Neuron (in vitro differentiated cells): Measurements from ENCODE around the gene EPHB2.

Source experiments
- H2AFZ ChIP-seq: one replicate; pipeline ENCODE4 v1.6.1; 2013; ENCODE audit warnings: low read depth, mild to moderate bottlenecking, inconsistent platforms, low read length, moderate library complexity
- H3K27me3 ChIP-seq: one replicate; pipeline ENCODE4 v1.6.1; 2013; ENCODE audit warnings: low read length; ENCODE audit not compliant: insufficient read depth
- H3K36me3 ChIP-seq: one replicate; pipeline ENCODE4 v1.6.1; 2013; ENCODE audit warnings: low read length; ENCODE audit not compliant: insufficient read depth
- H3K4me1 ChIP-seq: one replicate; pipeline ENCODE4 v1.6.1; 2013; ENCODE audit warnings: low read length; ENCODE audit not compliant: insufficient read depth
- H3K4me3 ChIP-seq: 2 replicates; pipeline ENCODE4 v1.5.1; 2013; ENCODE audit warnings: mild to moderate bottlenecking, low read length, moderate library complexity
- H3K9me3 ChIP-seq: one replicate; pipeline ENCODE4 v1.6.1; 2013; ENCODE audit warnings: low read length

Gene EPHB2

DNA sequence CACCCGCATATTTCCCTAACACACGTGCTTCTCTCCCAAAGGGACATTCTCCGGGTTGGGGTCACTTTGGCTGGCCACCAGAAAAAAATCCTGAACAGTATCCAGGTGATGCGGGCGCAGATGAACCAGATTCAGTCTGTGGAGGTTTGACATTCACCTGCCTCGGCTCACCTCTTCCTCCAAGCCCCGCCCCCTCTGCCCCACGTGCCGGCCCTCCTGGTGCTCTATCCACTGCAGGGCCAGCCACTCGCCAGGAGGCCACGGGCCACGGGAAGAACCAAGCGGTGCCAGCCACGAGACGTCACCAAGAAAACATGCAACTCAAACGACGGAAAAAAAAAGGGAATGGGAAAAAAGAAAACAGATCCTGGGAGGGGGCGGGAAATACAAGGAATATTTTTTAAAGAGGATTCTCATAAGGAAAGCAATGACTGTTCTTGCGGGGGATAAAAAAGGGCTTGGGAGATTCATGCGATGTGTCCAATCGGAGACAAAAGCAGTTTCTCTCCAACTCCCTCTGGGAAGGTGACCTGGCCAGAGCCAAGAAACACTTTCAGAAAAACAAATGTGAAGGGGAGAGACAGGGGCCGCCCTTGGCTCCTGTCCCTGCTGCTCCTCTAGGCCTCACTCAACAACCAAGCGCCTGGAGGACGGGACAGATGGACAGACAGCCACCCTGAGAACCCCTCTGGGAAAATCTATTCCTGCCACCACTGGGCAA lies 202.9 kb downstream of the EPHB2 start:
- no peak overlapping the region for H3K4me3 ChIP-seq
- peaks cover 3% of the 10 kb centered on the region for H3K4me1 ChIP-seq
- no peaks in the 10 kb centered on the region for H3K27me3 ChIP-seq

DNA sequence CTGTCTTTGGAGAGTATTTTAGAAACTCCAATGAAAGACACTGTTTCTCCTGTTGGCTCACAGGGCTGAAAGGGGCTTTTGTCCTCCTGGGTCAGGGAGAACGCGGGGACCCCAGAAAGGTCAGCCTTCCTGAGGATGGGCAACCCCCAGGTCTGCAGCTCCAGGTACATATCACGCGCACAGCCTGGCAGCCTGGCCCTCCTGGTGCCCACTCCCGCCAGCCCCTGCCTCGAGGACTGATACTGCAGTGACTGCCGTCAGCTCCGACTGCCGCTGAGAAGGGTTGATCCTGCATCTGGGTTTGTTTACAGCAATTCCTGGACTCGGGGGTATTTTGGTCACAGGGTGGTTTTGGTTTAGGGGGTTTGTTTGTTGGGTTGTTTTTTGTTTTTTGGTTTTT lies 203.5 kb downstream of the EPHB2 start:
- Histone ChIP-seq H3K4me3 (no peak overlapping the region), H3K36me3 (peaks cover 54% of the 10 kb centered on the region), H3K9me3 (no peaks in the 10 kb centered on the region), H2AFZ (no peak overlapping the region), H3K4me1 (peaks cover 3% of the 10 kb centered on the region), H3K27me3 (no peaks in the 10 kb centered on the region)

More for the DNA sequence above, 202.9 kb downstream of the EPHB2 start:
- peaks cover 59% of the 10 kb centered on the region for H3K36me3 ChIP-seq
- no peak overlapping the region for H2AFZ ChIP-seq
- no peaks in the 10 kb centered on the region for H3K9me3 ChIP-seq

DNA sequence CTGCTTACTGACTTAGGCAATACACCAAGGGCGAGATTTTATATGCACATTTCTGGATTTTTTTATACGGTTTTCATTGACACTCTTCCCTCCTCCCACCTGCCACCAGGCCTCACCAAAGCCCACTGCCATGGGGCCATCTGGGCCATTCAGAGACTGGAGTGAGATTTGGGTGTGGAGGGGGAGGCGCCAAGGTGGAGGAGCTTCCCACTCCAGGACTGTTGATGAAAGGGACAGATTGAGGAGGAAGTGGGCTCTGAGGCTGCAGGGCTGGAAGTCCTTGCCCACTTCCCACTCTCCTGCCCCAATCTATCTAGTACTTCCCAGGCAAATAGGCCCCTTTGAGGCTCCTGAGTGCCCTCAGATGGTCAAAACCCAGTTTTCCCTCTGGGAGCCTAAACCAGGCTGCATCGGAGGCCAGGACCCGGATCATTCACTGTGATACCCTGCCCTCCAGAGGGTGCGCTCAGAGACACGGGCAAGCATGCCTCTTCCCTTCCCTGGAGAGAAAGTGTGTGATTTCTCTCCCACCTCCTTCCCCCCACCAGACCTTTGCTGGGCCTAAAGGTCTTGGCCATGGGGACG lies 204.1 kb downstream of the EPHB2 start:
- H2AFZ ChIP-seq, result no peak overlapping the region
- no peaks in the 10 kb centered on the region for H3K27me3 ChIP-seq
- H3K9me3 ChIP-seq, result no peaks in the 10 kb centered on the region
- no peak overlapping the region for H3K4me3 ChIP-seq
- peaks cover 3% of the 10 kb centered on the region for H3K4me1 ChIP-seq
- H3K36me3 ChIP-seq, result peaks cover 48% of the 10 kb centered on the region

DNA sequence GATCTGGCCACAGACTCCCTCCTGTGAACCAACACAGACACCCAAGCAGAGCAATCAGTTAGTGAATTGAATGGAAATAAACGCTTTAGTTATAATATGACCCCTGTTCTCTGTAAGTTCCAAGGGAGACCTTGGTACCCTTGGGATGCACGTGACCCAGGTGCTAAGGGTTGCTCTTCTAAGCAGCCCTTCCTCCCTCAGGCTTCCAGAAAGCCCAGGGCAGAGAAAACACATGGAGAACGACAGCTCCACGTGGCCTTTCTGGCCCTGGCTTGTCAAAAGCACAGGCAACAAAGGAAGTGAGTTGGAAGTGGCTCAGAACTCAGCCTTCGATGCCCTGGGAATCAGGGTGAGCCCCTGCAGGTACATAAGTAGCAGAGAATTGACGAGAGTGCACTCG lies 204.6 kb downstream of the EPHB2 start:
- H3K4me3 ChIP-seq, result no peak overlapping the region
- H3K9me3 ChIP-seq, result no peaks in the 10 kb centered on the region
- peaks cover 5% of the 10 kb centered on the region for H3K4me1 ChIP-seq
- peaks cover 44% of the 10 kb centered on the region for H3K36me3 ChIP-seq
- H3K27me3 ChIP-seq, result no peaks in the 10 kb centered on the region
- H2AFZ ChIP-seq, result no peak overlapping the region

DNA sequence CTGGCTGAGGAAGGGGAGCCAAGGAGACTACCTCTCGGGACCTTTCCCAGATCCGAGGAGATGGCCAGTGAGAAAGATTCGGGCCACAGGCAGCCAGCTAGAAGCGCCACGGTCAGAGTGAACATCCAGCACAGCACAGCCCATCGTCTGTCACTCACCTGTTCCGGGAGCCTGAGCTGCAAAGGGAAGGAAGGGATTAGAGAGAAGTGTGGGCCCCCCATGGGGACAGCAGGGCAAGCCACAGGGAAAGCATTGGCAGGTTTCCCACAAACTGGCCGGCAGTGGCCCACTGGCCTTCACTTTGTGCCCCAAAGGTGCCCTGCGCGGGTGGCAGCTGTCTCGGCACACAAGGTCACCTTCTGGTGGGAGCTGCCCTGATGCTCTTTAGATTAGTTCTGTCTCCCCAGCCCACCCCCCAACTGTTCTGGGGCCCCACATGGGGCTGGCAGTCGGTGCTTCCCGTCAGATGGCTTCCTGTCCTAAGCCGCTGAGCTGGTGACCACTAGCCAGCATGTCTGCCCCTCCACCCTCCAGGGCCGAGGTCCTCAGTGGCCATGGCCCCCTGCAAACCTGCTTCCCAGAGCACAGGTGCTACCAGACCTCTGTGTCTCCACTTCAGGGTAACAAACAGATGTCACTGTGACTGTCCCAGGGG lies 205.3 kb downstream of the EPHB2 start:
- Histone ChIP-seq H3K4me1 (peaks cover 9% of the 10 kb centered on the region), H3K27me3 (no peaks in the 10 kb centered on the region), H3K36me3 (peaks cover 40% of the 10 kb centered on the region)

DNA sequence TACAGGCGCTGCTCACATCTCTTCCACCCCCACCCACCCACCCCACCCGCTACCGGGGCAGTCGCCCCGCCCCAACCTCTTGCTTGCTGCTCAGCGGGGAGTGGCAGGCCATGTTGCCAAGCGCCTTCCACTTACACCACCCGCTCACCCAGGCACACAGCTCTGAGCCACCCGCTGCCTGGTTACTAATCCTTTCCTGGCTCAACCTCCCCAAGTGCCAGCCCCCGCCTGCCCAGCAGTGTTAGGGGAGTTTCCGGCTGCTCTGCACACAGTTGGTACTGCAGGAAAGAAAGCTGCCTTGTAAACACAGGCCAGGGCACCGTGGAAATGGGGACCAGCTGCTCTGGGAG lies 205.8 kb downstream of the EPHB2 start:
- peaks cover 36% of the 10 kb centered on the region for H3K36me3 ChIP-seq
- H3K4me3 ChIP-seq, result no peak overlapping the region
- H2AFZ ChIP-seq, result no peak overlapping the region

More for the DNA sequence above, 205.3 kb downstream of the EPHB2 start:
- Histone ChIP-seq H3K9me3 (no peaks in the 10 kb centered on the region), H2AFZ (no peak overlapping the region), H3K4me3 (no peak overlapping the region)

DNA sequence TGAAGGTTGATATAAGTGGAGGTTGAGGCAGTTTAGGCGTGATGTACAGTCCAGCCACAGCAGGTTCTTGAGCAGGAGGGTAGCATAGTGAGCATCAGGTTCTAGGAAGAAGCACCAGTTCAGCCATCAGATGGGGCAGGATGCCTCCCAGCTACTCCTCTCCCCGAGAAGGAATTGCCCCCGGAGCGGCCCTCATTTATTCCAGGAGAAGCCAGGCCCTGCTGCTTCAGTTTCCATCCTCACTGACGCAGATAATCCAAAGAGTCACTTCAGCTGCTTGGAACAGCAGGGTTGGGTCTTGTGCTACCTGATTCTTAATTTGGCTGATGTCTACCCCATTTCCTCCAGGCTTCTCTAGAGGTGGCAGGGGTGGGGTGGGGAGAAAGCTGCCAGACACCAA lies 207.3 kb downstream of the EPHB2 start:
- H3K27me3 ChIP-seq, result no peaks in the 10 kb centered on the region
- H2AFZ ChIP-seq, result no peak overlapping the region
- H3K36me3 ChIP-seq, result peaks cover 23% of the 10 kb centered on the region
- no peak overlapping the region for H3K4me3 ChIP-seq
- H3K4me1 ChIP-seq, result peaks cover 9% of the 10 kb centered on the region
- H3K9me3 ChIP-seq, result no peaks in the 10 kb centered on the region

More for the DNA sequence above, 205.8 kb downstream of the EPHB2 start:
- Histone ChIP-seq H3K4me1 (peaks cover 9% of the 10 kb centered on the region), H3K9me3 (no peaks in the 10 kb centered on the region), H3K27me3 (no peaks in the 10 kb centered on the region)

DNA sequence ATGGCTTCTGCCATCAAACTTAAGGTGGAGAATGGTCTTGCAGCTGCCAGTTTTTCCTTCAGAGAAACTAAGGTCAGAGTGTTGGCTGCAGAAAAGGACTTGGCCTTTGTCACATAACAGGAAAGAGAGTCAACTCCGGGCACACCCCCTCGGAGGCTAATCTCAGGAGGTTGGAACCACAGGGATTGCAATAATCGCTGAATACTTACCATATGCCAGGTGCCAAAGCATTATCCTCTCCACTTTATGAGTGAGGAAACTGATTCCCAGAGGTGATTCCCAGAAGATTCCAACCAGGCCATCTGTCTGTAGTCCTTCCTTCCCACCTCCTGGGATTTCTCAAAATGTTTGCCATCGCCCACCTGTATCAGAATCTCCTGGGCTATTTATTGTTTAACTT lies 208.0 kb downstream of the EPHB2 start:
- Histone ChIP-seq H2AFZ (no peak overlapping the region), H3K4me1 (peaks cover 9% of the 10 kb centered on the region), H3K36me3 (peaks cover 17% of the 10 kb centered on the region), H3K9me3 (peaks cover 2% of the 10 kb centered on the region), H3K27me3 (no peaks in the 10 kb centered on the region), H3K4me3 (no peak overlapping the region)

DNA sequence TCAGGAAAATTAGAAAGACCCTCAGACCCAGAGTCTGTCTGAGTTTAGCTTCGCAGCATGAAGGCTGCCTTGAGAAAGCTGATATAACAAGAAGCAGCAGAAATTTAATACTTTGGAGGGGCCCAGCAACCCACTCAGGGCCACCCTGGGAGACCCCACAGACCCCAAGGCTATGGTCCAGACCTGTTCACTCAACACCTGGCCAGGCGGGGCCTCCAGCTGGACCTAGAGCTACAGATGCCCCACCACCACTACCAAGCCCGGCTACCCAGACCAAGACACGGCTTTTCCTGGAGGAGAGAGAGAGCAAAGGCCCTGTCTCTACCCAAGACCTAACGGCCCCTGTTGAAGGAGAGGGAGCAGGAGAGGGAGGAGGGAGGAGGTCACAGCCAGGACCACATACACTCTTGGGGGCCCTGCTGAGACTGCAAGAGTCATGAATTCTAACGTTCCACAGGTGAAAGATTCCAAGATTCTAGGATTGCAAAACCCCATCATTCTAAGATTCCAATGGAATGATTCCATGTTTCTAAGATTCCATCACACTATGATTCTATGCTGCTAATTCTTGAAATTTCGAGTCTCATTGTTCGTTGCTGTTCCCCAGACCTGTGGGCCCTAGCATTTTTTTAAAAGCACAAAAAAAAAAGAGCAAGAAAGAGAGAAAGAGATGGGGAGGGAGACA lies 208.8 kb downstream of the EPHB2 start:
- no peak overlapping the region for H2AFZ ChIP-seq
- peaks cover 2% of the 10 kb centered on the region for H3K9me3 ChIP-seq
- H3K36me3 ChIP-seq, result peaks cover 10% of the 10 kb centered on the region
- no peak overlapping the region for H3K4me3 ChIP-seq
- no peaks in the 10 kb centered on the region for H3K27me3 ChIP-seq
- peaks cover 9% of the 10 kb centered on the region for H3K4me1 ChIP-seq

DNA sequence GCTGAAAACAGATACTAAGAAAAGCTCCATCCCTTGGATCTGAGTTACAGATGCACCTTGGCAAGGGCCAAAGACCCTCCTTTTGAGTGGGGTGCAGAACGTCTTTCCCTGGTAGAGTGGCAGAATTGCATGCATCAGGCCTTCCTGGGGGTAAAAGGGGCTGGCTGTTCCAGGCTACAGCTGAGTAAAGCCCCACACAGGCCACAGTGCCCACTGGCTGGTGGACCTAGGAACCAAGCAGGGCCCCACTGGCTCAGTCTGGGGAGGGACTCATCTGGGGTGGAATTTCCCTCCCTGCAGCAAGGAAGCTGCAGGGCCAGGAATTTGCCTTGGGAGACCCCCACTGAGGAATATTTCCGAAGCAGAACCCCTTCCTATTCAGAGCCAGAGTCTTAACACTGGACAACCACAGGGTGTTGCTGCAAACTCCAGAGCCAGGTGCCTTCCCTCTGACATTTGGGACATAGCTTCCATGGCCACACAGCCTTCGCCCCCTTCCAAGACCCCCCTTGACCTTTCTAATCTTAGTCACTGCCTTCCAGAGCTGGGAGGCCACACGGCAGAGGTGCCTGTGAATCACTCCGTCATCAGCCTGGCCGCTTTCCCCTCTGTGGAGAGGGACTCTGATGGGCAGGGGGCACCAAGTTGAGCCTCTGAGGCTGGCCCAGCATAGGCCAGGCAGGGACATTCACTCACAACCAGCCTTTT lies 209.5 kb downstream of the EPHB2 start:
- H3K4me1 ChIP-seq, result peaks cover 9% of the 10 kb centered on the region
- H3K9me3 ChIP-seq, result peaks cover 2% of the 10 kb centered on the region
- no peaks in the 10 kb centered on the region for H3K27me3 ChIP-seq
- H3K4me3 ChIP-seq, result no peak overlapping the region
- H3K36me3 ChIP-seq, result peaks cover 6% of the 10 kb centered on the region
- H2AFZ ChIP-seq, result no peak overlapping the region

DNA sequence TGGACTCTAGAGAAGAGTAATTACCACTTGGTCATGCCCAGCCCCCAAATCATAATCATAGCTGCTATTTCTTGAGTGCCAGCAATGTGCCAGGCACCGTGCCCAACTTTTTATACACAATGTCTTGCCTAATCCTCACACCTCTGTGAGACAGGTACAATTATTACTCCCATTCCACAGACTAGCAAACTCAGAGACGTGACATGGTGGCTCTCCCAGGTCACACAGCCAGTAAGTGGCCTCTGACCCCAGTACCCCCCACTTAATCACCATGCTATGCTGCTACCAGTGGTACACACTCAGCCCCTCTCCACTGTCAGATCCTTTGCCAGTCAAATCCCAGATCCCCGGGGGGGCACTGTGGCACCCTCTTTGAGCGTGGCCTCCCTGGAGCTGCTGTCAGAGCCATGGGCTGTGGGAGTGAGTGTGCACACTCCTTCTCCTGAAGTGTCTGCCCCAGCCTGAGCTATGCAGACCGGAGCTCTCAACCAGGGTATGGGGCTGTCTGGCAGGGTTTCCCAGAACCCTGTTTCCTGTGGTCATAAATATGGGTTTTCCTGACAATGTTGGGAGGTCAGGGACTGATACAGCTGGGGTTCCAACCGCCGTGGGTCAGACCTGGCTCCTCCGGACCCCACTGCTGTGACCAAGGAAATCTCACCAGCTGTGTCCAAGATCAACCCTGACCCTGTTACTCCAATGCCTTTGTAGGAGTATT lies 210.3 kb downstream of the EPHB2 start:
- Histone ChIP-seq H3K4me3 (no peak overlapping the region), H2AFZ (no peak overlapping the region), H3K9me3 (peaks cover 2% of the 10 kb centered on the region), H3K27me3 (no peaks in the 10 kb centered on the region), H3K4me1 (peaks cover 9% of the 10 kb centered on the region), H3K36me3 (no peaks in the 10 kb centered on the region)

DNA sequence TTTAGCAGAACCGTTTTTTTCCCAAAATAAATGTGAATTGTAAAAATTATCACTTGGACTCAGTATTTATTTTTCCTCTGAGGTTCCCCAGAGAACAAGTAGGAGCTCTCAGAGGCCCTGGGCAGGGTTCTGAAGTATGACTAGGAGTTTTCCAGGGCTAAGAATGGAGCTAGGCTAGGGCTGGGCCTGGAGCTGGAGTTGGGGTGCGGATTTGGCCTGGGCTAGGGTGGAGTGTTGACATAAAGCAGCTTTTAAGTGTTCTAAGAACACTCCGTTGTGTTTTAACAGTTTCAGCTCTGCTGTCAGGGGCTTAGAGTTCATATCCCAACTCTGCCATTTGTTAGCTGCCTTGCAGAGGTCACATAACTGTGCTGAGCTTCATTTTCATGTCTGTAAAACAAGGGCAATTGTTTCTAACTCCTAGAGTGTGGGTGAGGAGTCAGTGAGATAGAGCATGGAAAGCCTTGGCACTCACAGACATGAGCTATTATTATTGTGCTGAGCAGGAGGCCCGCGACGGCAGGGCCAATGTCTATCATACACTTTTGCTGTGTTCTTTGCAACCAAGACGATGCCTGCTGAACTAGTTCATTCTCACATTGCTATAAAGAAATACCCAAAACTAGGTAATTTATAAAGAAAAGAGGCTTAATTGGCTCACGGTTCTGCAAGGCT lies 210.9 kb downstream of the EPHB2 start:
- no peak overlapping the region for H3K4me3 ChIP-seq
- no peaks in the 10 kb centered on the region for H3K27me3 ChIP-seq
- no peak overlapping the region for H2AFZ ChIP-seq
- H3K36me3 ChIP-seq, result no peaks in the 10 kb centered on the region
- H3K4me1 ChIP-seq, result peaks cover 9% of the 10 kb centered on the region
- H3K9me3 ChIP-seq, result peaks cover 2% of the 10 kb centered on the region
